ENCODE data around the gene PRDM12.

Gene PRDM12

GRCh38 chr9:130651752-130652151, 12.6 kb upstream of the PRDM12 start:
- no peak for TF ChIP-seq CTCF (IDR thresholded peaks at IDR 0.05; ENCODE audit: low read depth, low read length)
- no peak for DNase-seq (ENCODE audit: extremely low read depth, low read depth)

GRCh38 chr9:130654879-130655278, 9.5 kb upstream of the PRDM12 start:
- DNase-seq (ENCODE audit: extremely low read depth, low read depth), result no peak

GRCh38 chr9:130658893-130659698, 5.3 kb upstream of the PRDM12 start:
- TF ChIP-seq CTCF (IDR thresholded peaks at IDR 0.05; ENCODE audit: low read depth, low read length), result no peak
- no peak for DNase-seq (ENCODE audit: extremely low read depth, low read depth)

More at GRCh38 chr9:130654879-130655278, 9.5 kb upstream of the PRDM12 start:
- TF ChIP-seq CTCF (IDR thresholded peaks at IDR 0.05; ENCODE audit: low read depth, low read length), result no peak

GRCh38 chr9:130659699-130660248, 4.6 kb upstream of the PRDM12 start:
- TF ChIP-seq CTCF (IDR thresholded peaks at IDR 0.05; ENCODE audit: low read depth, low read length), result no peak
- no peak for DNase-seq (ENCODE audit: extremely low read depth, low read depth)

- no peak for TF ChIP-seq CTCF (IDR thresholded peaks at IDR 0.05; ENCODE audit: low read depth, low read length)
- DNase-seq (ENCODE audit: extremely low read depth, low read depth), result no peak
Measured at GRCh38 chr9:130660326-130660682, 4.1 kb upstream of the PRDM12 start.

- DNase-seq (ENCODE audit: extremely low read depth, low read depth), result no peak
- no peak for TF ChIP-seq CTCF (IDR thresholded peaks at IDR 0.05; ENCODE audit: low read depth, low read length)
Measured at GRCh38 chr9:130660683-130661450, 3.5 kb upstream of the PRDM12 start.
